ENCODE results near the gene HOXC5.

HOXC5 gene

GRCh38 chr12:53996240-53997203, 36.3 kb upstream of the HOXC5 start:
- no peak for DNase-seq

- DNase-seq: no peak
Observed at GRCh38 chr12:53997204-53998109, 35.4 kb upstream of the HOXC5 start.

DNA sequence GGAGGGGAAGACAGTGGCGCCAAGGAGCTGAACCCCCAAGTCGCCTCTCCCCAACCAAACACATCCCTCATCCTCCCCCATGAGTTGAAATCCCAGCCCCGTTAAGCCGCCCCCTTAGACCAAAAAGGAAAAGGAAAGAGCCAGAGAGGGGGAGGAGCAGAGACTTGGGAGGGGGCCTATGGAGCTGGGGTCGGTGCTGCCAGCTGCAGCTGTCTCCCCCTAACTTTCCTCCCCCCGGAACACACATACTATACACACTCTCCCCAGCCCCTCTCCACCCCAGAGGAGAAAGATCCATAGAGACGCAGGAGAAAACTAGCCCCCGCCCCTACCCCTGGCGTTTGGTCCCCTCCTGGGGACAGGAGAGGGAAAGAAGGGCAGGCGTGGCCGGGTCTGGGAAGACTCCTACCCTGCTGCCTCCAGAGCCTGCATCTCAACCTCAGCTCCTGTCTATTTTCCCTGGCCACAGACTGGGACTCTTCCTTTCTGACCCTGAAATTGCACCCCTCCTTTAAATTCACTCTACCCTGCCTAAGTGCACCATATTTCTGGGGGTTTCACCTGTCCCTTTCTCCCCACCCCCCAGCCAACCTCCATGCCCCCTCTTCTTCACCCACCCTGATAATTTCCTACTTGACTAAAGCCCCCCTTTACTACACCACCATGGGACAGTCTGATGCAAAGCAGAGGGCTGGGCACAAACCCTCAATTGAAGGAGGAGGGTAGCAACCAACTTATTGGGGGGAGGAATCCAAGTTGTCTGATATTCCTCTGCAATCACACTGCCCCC, 34.5 kb upstream of the HOXC5 start:
- DNase-seq: no peak

DNA sequence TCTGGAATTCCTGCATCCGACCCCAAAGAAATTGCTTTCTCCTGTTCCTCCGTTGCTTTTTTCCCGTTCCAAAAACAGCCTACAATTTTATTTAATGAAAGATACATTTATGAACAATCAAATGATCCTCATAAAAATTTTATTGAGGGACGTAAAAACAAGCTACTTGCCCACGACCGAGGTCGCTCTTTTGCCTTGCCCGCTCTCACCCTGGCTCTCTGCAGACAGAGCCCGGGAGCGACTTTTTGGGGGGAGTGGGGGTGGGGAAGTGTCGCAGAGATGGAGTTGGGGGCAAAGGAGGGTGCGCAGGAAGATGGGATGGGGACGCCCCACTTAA, 34.0 kb upstream of the HOXC5 start:
- DNase-seq: no peak

- DNase-seq: no peak
Observed at GRCh38 chr12:53999559-54000115, 33.2 kb upstream of the HOXC5 start.

DNA sequence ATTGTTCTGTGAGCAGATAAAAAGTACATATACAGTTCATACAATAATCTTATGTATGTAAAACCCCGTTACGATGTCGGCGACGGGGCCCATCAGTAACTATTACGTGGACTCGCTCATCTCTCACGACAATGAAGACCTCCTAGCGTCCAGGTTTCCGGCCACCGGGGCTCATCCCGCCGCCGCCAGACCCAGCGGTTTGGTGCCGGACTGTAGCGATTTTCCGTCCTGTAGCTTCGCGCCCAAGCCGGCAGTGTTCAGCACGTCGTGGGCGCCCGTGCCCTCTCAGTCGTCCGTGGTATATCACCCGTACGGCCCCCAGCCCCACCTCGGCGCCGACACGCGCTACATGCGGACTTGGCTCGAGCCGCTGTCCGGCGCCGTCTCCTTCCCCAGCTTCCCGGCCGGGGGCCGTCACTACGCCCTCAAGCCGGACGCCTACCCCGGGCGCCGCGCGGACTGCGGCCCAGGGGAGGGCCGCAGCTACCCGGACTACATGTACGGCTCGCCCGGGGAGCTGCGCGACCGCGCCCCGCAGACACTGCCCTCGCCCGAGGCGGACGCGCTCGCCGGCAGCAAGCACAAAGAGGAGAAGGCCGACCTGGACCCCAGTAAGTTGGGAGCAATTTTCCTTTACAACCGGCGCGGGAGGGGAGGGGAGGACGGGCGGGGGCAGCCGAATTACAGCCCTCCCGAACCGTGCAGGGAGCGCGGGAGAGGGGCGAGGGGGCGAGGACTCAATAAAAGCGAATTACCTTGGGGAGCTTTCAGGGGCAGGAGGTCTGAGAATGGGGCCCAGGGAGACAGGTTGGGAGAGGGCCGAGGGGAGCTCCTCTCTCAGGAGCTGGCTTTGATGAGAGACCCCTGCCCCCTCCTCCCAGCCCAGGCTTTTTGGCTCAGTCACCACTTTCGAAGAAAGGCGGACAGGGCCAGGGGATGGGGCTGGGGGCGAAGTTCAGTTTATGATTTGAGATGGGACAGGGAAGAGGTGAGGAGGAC, 32.4 kb upstream of the HOXC5 start, which contains the start of gene HOXC9:
Gene HOXC9, plus strand, starts transcription at position 46 of the 999 bp plus-strand sequence. Its CDS starts 28 bp downstream, at position 74.
- DNase-seq: no peak

DNA sequence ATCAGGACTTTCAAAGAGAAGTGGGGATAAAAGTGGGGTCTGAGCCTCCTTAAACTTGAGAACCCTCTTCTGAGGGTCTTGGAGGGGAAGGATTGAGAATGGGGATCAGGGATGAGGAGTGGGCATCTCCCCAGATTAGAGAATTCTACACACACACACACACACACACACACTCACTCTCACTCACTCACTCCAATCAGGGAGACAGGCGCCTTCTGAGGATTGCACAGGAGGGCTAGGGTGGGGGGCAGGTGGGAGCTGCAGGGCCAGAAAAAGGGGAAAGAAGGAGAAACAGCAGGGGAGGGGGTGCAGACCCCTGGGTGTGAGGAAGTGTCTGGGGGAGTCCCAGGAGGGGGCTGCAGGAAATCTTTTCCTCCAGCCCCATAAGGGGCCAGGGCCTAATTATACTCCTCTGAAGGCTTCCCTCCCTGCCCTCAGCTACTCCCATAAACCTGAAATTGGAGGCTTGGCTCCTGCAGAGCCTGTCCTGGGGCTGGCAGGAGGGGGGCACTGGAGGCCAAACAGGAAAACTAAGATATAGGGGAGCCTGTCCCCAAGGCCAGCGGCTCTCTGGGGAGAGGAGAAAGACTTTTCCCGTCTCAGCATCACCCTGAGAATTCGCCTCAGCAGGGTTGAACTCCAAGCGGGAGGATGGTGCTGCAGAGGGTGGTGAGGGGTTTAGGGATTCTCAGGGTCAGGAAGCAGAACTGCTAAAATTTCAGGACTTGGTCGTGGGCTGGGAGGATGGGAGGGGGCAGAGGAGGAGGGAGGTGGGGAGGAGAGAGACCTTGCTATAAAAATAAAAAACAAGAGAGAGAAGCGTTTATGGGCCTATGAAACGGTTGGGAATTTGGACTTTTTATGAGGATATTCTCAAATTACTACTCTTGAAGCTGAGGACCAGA, 31.3 kb upstream of the HOXC5 start:
- no peak for DNase-seq

GRCh38 chr12:54002278-54002914, 30.5 kb upstream of the HOXC5 start:
- no peak for DNase-seq

- no peak for DNase-seq
Observed at GRCh38 chr12:54002915-54003389, 29.9 kb upstream of the HOXC5 start.

DNA sequence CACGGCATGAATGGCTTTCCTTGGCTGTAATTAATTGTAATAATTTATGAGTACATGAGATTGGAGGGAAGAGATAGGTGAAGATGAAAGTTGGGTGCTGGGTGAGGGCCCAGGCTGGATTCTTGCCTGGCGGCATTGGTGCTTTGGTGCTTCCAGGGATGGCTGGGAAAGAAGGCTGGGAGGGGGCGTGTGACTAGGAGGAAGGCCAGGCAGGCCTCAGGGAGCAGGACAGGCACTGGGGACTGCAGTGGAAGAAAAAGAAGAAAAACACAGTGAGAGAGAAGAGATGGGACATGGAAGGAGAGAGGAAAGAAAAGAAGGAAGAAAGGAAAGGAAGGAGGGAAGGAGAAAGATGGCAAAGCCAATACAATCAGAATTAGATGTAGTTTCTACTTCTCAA, 29.2 kb upstream of the HOXC5 start:
- DNase-seq: no peak

DNA sequence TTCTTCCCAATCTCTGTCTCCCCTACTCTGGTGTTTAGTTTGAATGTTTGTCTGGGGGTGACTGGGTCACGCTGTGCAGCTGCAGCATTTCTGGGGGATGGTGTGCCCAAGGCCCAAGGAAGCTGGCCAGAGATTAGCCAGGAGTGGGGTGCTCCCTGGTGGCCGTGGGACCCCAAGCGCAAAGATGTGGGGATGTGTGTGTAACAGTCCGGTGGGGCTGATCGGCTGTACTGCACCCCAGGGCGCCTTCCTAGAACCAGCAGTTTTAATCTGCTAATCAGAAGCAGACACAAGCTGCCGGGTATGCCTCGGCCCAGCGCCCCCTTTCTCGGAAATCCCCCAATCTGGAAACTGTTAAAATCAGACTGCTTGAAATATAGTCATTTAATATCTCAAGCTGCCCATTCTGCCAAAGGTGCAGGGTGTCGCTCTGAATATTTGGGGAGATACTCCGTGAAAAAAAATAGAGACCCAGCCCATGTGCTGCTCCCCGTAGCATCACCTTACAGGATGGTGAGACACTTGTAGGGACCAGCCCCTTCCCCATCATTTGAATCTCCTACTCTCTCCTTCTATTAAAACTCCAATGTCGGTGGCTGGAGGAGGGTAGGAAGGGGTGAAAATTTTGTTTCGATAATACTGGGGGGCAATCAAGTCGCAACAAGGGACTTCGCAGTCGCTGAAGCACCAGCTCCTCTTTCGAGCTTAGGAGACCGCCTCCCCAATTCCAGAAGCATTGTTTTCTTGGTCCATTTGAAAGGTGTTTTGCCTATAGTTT, 28.6 kb upstream of the HOXC5 start:
- DNase-seq: no peak

DNA sequence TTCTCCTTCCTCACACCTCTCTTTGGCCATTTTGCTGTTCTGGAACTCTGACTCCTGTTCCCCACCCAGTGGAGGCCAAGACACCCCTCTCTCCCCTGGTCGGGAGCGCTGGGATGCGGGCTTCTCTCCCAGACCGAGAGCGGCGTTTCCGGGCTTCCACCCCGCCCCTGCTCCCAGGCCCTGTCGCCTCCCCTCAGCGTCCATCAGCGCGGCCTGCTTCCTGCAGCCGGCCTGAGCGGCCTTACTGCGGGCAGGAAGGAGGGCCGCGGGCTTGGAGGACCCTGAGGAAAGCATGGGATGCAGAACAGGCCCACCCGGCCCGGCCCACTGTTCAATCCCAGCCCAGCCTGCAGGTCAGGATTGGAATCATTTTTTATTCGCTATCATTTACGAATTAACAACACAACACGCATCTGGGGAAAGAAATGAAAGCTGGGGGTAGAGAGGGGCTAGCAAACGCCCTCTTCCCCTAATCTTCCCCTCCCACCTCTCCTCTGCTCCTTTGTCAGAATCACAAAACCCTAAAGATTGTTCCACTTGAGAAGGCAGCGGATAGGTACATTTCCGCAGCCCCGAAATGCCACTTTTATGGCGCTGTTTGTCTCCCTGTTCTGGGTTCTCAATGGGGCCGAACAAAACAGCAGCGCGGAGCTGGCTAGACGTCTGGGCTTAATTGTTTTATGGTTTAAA, 27.9 kb upstream of the HOXC5 start:
- no peak for DNase-seq

DNA sequence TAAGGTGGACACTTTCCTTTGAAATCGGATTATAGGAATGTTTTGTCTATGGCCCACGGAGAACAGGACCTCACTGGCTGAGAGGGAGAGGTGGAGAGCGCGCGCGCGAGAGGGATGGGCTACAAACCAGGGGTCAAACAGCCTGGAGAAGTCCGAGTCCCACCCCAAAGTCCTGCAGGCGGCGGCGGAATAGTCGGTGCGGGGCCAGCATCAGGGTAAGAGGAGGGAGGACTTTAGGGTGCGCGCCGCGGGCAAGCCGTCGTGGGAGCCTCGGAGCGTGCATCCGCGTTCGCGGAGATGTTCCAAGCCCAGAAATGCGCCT, 27.4 kb upstream of the HOXC5 start:
- DNase-seq: no peak

DNA sequence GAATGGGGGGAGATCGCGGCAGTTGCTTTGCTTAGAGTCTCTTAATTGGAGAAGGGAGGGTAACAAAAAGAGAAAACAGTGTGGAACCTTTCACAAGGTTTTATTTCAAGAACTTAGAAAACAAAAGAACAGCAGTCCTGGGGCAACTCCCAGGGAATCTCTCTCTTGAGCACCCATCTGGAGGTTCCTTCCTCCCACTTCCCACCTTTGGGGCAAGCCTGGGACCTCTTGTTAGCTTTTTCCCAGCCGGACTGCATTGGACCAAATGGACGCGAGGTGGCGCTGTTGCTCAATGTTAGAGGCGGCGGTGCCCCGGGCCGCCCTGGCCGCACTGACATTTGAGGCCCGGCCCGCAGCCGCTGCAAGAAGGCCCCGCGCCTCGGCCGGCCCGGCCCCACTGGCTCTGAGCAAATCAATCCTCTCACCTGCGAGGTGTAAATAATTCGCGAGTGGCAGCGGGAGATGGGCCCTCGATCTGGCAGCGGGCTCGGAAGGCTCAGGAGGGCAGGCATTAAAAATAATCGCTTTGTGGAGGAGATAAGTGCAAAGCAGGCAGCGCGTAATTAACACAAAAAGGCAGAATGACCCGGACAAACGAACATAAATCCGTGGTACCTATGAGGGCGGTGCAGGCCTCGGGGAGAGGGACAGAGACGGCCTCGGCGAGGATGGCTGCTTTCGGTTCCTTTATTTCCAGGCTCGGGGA, 26.8 kb upstream of the HOXC5 start:
- peak; percentile 92 to 97 for DNase-seq

- no peak for DNase-seq
Observed at GRCh38 chr12:54006559-54007220, 26.2 kb upstream of the HOXC5 start.

DNA sequence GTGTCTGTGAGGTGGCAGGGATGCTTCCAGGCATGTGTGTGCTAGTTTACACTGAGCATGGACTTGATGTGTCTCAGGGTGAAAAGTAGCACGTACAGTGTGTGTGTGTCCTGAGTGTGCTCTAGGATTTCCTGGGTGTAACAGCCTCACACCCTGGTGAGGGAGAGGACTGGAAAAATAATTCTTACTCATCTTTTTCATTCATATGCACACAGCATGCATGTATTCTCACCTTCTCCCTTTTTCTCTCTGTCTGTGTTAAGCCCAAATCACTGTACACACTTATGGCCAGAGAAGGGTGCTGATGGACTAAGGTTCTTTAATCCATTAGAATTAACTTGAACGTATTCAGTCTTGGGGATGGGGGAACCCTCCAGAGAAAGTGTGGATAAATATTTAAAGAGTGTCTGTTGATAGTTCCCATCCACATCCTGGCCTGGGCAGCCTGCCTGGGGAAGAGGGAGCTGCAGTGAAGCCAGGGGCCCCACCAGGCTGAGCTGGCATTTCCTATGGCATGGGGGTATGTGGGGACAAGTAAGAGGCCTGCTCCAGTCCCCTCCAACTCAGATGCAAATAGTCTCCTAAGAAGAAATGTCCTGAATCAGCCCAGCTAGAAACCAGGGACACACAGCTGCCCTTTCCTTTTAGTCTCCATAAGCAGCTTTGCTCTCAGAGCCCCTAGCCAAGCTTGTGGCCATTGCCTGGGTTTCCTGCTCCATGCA, 25.2 kb upstream of the HOXC5 start:
- DNase-seq: no peak
